CD4-positive, alpha-beta memory T cell (primary cell): ENCODE results near the gene SCFD2. TPM values are rescaled to one million over a fixed set of nuclear protein-coding genes. Genes with fewer than 3 reads are reported as not detected.

Experiments used
- CTCF ChIA-PET: fragments of 350-600 bp; sonication (Branson Sonifier 250); formaldehyde crosslinking; loops from one replicate; lab custom pipeline; 2021; ENCODE audit warnings: inconsistent platforms; ENCODE audit not compliant: partially characterized antibody; lab: Charles Lee
- POLR2A ChIA-PET: fragments of 350-600 bp; sonication (Branson Sonifier 250); formaldehyde crosslinking; loops from one replicate; lab custom pipeline; 2021; ENCODE audit not compliant: partially characterized antibody; lab: Charles Lee
- DNase-seq, 5 donors: peaks; one replicate each; pipeline versions ENCODE4 v3.0.0 to v3.0.0-alpha.2; 2020 to 2022; ENCODE audit warnings: mixed read lengths in 1 of 5
- H3K27ac ChIP-seq: one replicate; pipeline ENCODE4 v1.7.0; 2013; ENCODE audit warnings: low read depth, low read length
- H3K27me3 ChIP-seq: 2 replicates; pipeline ENCODE4 v1.7.0; 2013; ENCODE audit warnings: mild to moderate bottlenecking, low read length, moderate library complexity; ENCODE audit not compliant: insufficient read depth
- H3K36me3 ChIP-seq: 2 replicates; pipeline ENCODE4 v1.7.0; 2013; ENCODE audit warnings: mild to moderate bottlenecking, low read length, moderate library complexity; ENCODE audit not compliant: insufficient read depth
- H3K4me1 ChIP-seq: 2 replicates; pipeline ENCODE4 v1.7.0; 2013; ENCODE audit warnings: mild to moderate bottlenecking, low read length, moderate library complexity; ENCODE audit not compliant: insufficient read depth
- H3K4me3 ChIP-seq, 2 donors: one replicate each; pipeline ENCODE4 v1.7.0; 2013; ENCODE audit warnings: low read length in 2 of 2, mild to moderate bottlenecking in 1 of 2
- H3K9me3 ChIP-seq, 2 donors: one replicate each; pipeline ENCODE4 v1.7.0; 2013; ENCODE audit warnings: low read length in 2 of 2, control low read depth in 1 of 2; ENCODE audit not compliant: control insufficient read depth in 1 of 2
- H3K27ac Mint-ChIP-seq, 7 donors: one replicate each; pipeline ENCODE4 v1.8.0; 2020 to 2021; ENCODE audit warnings: mixed read lengths in 7 of 7, mild to moderate bottlenecking in 6 of 7, inconsistent platforms in 3 of 7, moderate library complexity in 3 of 7
- H3K27me3 Mint-ChIP-seq, 2 donors: one replicate each; pipeline ENCODE4 v1.8.0; 2020 to 2021; ENCODE audit warnings: mixed read lengths in 2 of 2
- H3K36me3 Mint-ChIP-seq, 2 donors: one replicate each; pipeline ENCODE4 v1.8.0; 2020 to 2021; ENCODE audit warnings: mixed read lengths in 2 of 2, inconsistent platforms in 1 of 2, mild to moderate bottlenecking in 1 of 2
- H3K4me1 Mint-ChIP-seq, 4 donors: one replicate each; pipeline ENCODE4 v1.8.0; 2020 to 2021; ENCODE audit warnings: mixed read lengths in 4 of 4, mild to moderate bottlenecking in 1 of 4
- H3K4me3 Mint-ChIP-seq, 8 donors: one replicate each; pipeline ENCODE4 v1.8.0; 2020 to 2021; ENCODE audit warnings: mixed read lengths in 8 of 8, mild to moderate bottlenecking in 7 of 8, moderate library complexity in 6 of 8, inconsistent platforms in 3 of 8
- H3K9me3 Mint-ChIP-seq, 8 donors: one replicate each; pipeline ENCODE4 v1.8.0; 2020 to 2021; ENCODE audit warnings: mixed read lengths in 8 of 8, mild to moderate bottlenecking in 5 of 8, inconsistent platforms in 3 of 8, moderate library complexity in 1 of 8
- intact Hi-C: fragments of 100-400 bp; cut with micrococcal nuclease; formaldehyde crosslinking; loops from one replicate; pipeline ENCODE4 v1.15.1; 2023
- polyA plus RNA-seq, 2 donors: library from polyadenylated mRNA; unstranded; fragments of 300-500 nt; fragmentation: Illumina TruSeq; gene quantifications; one replicate each; pipeline ENCODE4 v1.2.3, GENCODE V29; 2021
- total RNA-seq, 2 experiments: library from RNA; stranded (reverse); gene quantifications; one replicate each; pipeline ENCODE4 v1.2.3, GENCODE V29; 2021

Gene SCFD2
- total and polyA plus RNA-seq, 4 experiments from 2014 or later: 12.4 to 21.2 (median 13.5) TPM

DNA sequence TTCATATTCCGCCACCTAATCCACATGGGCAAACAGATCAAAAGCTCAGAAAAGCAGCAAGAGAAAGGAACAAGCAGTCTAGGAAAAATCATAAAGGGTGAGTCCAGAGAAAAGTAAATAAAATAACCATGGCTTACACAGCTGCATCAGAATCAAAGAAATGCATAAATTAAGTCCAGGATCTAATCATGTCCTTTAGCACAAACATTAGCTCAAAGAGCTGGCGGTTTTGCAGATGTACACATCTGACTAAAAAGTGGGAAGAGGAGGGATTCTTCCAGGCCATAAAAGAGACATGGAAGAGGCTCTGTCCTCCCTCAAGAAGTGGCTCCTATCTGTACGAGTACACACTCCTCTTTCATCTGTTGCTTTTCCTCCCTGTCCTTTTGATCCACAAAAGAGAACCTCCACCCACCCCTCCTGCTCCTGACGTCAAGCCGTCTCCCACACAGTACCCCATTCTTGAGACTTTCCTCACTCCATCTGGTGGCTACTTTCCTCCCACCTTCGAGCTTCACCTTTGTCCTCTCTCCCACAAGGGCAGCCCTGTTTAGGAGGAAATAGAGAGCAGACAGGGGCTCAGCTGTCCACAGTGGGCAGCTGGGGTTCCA lies 411.2 kb downstream of the SCFD2 start:
- Mint-ChIP-seq H3K4me1 (no peaks in the 10 kb centered on the region), H3K4me3 (no peak overlapping the region), H3K27me3 (no peaks in the 10 kb centered on the region), H3K9me3 (no peaks in the 10 kb centered on the region), H3K36me3 (peaks cover 11 to 50% of the 10 kb centered on the region in 2 donors), H3K27ac (no peak overlapping the region)
- H3K27ac ChIP-seq: no peak overlapping the region
- H3K4me3 ChIP-seq: no peak overlapping the region
- ChIA-PET CTCF (interaction anchor here (1.0 to 1.7 kb wide), 2 partner anchors 328 to 409 kb away, joined by 3 to 5 read pairs; no protein-coding TSS in a partner anchor), POLR2A (no interaction called here)
- H3K9me3 ChIP-seq: no peaks in the 10 kb centered on the region
- H3K27me3 ChIP-seq: no peaks in the 10 kb centered on the region
- H3K36me3 ChIP-seq: no peaks in the 10 kb centered on the region
- intact Hi-C loops: no loop called here
- no peaks in the 10 kb centered on the region for H3K4me1 ChIP-seq
- no peak for DNase-seq

DNA sequence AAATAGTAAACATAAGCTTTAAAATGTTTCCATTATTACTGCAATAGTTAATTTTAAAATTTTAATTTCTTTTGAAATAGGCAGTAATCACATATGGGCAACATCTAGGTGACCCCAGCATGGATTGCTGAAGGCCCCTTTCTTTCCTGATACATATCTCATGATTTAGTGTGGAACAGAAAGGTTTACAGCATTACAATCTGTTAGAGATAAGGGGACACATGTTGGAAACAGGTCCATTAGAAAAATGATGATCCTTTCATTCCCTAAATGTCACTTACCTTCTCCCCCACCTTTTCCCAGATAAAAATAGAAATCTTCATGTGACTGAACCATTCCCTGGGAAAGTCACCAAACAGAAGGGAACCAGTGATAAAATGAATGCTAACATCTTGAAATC lies 413.3 kb downstream of the SCFD2 start:
- H3K36me3 ChIP-seq: no peaks in the 10 kb centered on the region
- H3K9me3 ChIP-seq: no peaks in the 10 kb centered on the region
- no peak overlapping the region for H3K27ac Mint-ChIP-seq
- CTCF ChIA-PET: interaction anchor here (0.9 kb wide), 1 partner anchor 9 kb away, joined by 3 read pairs; no protein-coding TSS in a partner anchor
- H3K27ac ChIP-seq: no peak overlapping the region
- no peak for DNase-seq
- H3K27me3 Mint-ChIP-seq: no peaks in the 10 kb centered on the region
- POLR2A ChIA-PET: no interaction called here
- no peaks in the 10 kb centered on the region for H3K4me1 ChIP-seq
- H3K36me3 Mint-ChIP-seq: peaks cover 11 to 49% of the 10 kb centered on the region in 2 donors
- H3K4me3 ChIP-seq: no peak overlapping the region
- H3K9me3 Mint-ChIP-seq: no peaks in the 10 kb centered on the region
- no peak overlapping the region for H3K4me3 Mint-ChIP-seq
- intact Hi-C loops: no loop called here
- no peaks in the 10 kb centered on the region for H3K27me3 ChIP-seq
- no peaks in the 10 kb centered on the region for H3K4me1 Mint-ChIP-seq

GRCh38 chr4:52951016-52951415 lies 414.8 kb downstream of the SCFD2 start:
- intact Hi-C loops: no loop called here
- no peak overlapping the region for H3K4me3 ChIP-seq
- CTCF ChIA-PET: interaction anchor here (1.0 kb wide), 1 partner anchor 39 kb away, joined by 3 read pairs; no protein-coding TSS in a partner anchor
- no peaks in the 10 kb centered on the region for H3K36me3 ChIP-seq
- no peak for DNase-seq
- Mint-ChIP-seq H3K36me3 (peaks cover 11 to 41% of the 10 kb centered on the region in 2 donors), H3K27ac (no peak overlapping the region), H3K9me3 (no peaks in the 10 kb centered on the region), H3K27me3 (no peaks in the 10 kb centered on the region), H3K4me1 (no peaks in the 10 kb centered on the region), H3K4me3 (no peak overlapping the region)
- H3K9me3 ChIP-seq: no peaks in the 10 kb centered on the region
- no peaks in the 10 kb centered on the region for H3K4me1 ChIP-seq
- POLR2A ChIA-PET: no interaction called here
- no peaks in the 10 kb centered on the region for H3K27me3 ChIP-seq
- no peak overlapping the region for H3K27ac ChIP-seq

DNA sequence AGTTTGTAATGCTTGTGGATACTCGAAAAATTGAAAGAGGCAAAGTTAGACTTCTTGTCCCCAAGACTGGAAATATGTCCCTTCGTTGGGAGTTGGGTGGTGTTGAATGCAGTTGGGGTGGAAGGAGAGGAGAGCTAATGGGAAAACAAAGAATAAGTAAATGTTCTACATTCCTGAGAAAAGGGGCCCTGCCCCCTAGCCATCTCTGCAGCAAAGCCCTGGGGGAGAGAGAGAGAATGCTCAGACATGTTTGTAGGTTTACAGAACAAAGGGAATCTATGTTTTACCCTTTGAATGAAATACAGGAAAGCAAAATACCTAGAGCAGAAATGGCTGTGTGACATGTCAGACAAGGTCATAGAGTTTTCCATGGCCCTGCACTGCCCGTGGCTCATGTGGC lies 415.6 kb downstream of the SCFD2 start:
- no peak overlapping the region for H3K27ac ChIP-seq
- no peaks in the 10 kb centered on the region for H3K27me3 Mint-ChIP-seq
- H3K4me1 ChIP-seq: no peaks in the 10 kb centered on the region
- POLR2A ChIA-PET: no interaction called here
- H3K27me3 ChIP-seq: no peaks in the 10 kb centered on the region
- CTCF ChIA-PET: no interaction called here
- DNase-seq: no peak
- no peak overlapping the region for H3K4me3 Mint-ChIP-seq
- H3K4me3 ChIP-seq: no peak overlapping the region
- H3K9me3 Mint-ChIP-seq: no peaks in the 10 kb centered on the region
- no peak overlapping the region for H3K27ac Mint-ChIP-seq
- H3K36me3 Mint-ChIP-seq: peaks cover 11 to 41% of the 10 kb centered on the region in 2 donors
- no peaks in the 10 kb centered on the region for H3K36me3 ChIP-seq
- H3K9me3 ChIP-seq: no peaks in the 10 kb centered on the region
- intact Hi-C loops: no loop called here
- H3K4me1 Mint-ChIP-seq: no peaks in the 10 kb centered on the region

DNA sequence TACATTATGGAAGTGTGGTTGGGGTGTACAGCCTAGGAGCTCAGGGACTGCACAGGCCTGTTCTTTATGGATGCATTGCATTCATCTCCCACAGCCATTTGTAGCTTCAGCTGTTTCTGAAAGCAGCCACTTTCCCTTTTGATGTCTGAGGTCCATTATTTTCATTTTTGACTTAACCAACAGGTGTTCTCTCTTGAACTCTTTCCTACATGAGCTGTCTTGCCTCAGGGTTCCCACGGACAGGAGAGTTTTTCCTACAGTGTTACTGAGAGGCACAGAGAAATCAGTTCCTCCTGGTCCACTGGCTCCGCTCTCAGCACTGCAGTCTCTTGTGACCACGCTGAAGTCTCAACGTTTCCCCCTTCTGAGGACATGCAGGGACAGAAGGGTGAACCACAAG lies 416.5 kb downstream of the SCFD2 start:
- H3K27me3 Mint-ChIP-seq: no peaks in the 10 kb centered on the region
- H3K4me1 Mint-ChIP-seq: no peaks in the 10 kb centered on the region
- peaks cover 9 to 39% of the 10 kb centered on the region in 2 donors for H3K36me3 Mint-ChIP-seq
- Histone ChIP-seq H3K9me3 (no peaks in the 10 kb centered on the region), H3K27me3 (no peaks in the 10 kb centered on the region), H3K4me3 (no peak overlapping the region), H3K27ac (no peak overlapping the region), H3K4me1 (no peaks in the 10 kb centered on the region), H3K36me3 (no peaks in the 10 kb centered on the region)
- H3K27ac Mint-ChIP-seq: no peak overlapping the region
- DNase-seq: no peak
- no peak overlapping the region for H3K4me3 Mint-ChIP-seq
- intact Hi-C loops: no loop called here
- CTCF ChIA-PET: no interaction called here
- H3K9me3 Mint-ChIP-seq: no peaks in the 10 kb centered on the region
- POLR2A ChIA-PET: no interaction called here

GRCh38 chr4:52948057-52948423 lies 417.8 kb downstream of the SCFD2 start:
- Histone ChIP-seq H3K27ac (no peak overlapping the region), H3K4me3 (no peak overlapping the region), H3K9me3 (no peaks in the 10 kb centered on the region), H3K36me3 (no peaks in the 10 kb centered on the region), H3K4me1 (no peaks in the 10 kb centered on the region), H3K27me3 (no peaks in the 10 kb centered on the region)
- Mint-ChIP-seq H3K4me3 (no peak overlapping the region), H3K4me1 (no peaks in the 10 kb centered on the region), H3K36me3 (peaks cover 6 to 31% of the 10 kb centered on the region in 2 donors), H3K27ac (no peak overlapping the region), H3K27me3 (no peaks in the 10 kb centered on the region), H3K9me3 (no peaks in the 10 kb centered on the region)
- intact Hi-C loops: no loop called here
- ChIA-PET CTCF (no interaction called here), POLR2A (no interaction called here)
- no peak for DNase-seq

DNA sequence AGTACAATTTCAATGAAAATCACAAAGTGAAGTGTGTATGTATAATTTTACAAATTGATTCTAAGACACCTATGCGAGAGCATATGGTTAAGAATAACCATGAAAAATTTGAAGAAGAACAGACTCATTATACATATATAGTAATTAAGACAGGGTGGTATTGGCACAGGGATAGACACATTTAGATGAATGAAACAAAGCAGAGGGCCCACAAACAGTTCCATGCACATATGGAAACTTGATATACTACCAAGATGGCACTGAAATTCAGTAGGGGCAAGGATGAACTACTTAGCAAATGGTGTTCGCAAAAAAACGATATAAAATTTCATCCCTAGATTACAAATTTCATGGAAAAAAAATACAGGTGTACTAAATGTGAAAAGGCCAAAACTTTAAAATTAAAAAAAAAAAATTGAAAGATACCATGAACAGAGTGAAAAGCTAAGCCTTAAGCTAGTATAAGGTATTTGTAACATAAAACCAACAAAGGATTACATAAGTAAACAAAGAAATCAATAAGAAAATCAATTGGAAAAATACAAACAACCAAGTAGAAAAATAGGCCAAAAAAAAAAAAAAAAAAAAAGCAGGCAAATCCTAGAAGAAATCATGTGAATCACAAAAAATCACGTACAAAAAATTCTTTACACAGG lies 418.3 kb downstream of the SCFD2 start:
- no peak for DNase-seq
- H3K36me3 ChIP-seq: no peaks in the 10 kb centered on the region
- no peaks in the 10 kb centered on the region for H3K9me3 ChIP-seq
- intact Hi-C loops: no loop called here
- Mint-ChIP-seq H3K4me3 (no peak overlapping the region), H3K4me1 (no peaks in the 10 kb centered on the region), H3K9me3 (no peaks in the 10 kb centered on the region), H3K36me3 (peaks cover 6 to 26% of the 10 kb centered on the region in 2 donors), H3K27me3 (no peaks in the 10 kb centered on the region), H3K27ac (no peak overlapping the region)
- ChIA-PET POLR2A (no interaction called here), CTCF (no interaction called here)
- no peak overlapping the region for H3K27ac ChIP-seq
- H3K4me3 ChIP-seq: no peak overlapping the region
- no peaks in the 10 kb centered on the region for H3K27me3 ChIP-seq
- no peaks in the 10 kb centered on the region for H3K4me1 ChIP-seq
